GM19372 (cell line): ENCODE results near the gene LCK.

ENCODE experiments used
- ATAC-seq: cut with Tn5 transposase; IDR thresholded peaks from one replicate; pipeline ENCODE4 v1.9.1; 2021; ENCODE audit warnings: mild to moderate bottlenecking, low read depth, moderate library complexity; ENCODE audit not compliant: unreplicated experiment

Gene LCK

GRCh38 chr1:32250893-32251716 lies at the start of gene LCK:
Gene LCK, plus strand, starts transcription at chr1:32251265. Its CDS starts 23,065 bp downstream, at chr1:32274330.
- no peak for ATAC-seq

GRCh38 chr1:32204943-32205361 lies 46.1 kb upstream of the LCK start:
- no peak for ATAC-seq

- peak; percentile 56 for ATAC-seq
Measured at GRCh38 chr1:32205401-32206370, 45.4 kb upstream of the LCK start, which contains the start of gene IQCC. Gene IQCC, plus strand, starts transcription at chr1:32205671. Its CDS starts 11 bp downstream, at chr1:32205682.

- no peak for ATAC-seq
Measured at GRCh38 chr1:32208469-32208868, 42.6 kb upstream of the LCK start.

GRCh38 chr1:32208891-32209328 lies 42.2 kb upstream of the LCK start, which contains the start of gene DCDC2B:
Gene DCDC2B, plus strand, starts transcription at chr1:32209089. Its CDS starts 5 bp downstream, at chr1:32209094.
- no peak for ATAC-seq

- no peak for ATAC-seq
Measured at GRCh38 chr1:32215629-32216480, 35.2 kb upstream of the LCK start.

- no peak for ATAC-seq
Measured at GRCh38 chr1:32216566-32216965, 34.5 kb upstream of the LCK start.

GRCh38 chr1:32219022-32219421 lies 32.0 kb upstream of the LCK start:
- no peak for ATAC-seq

- no peak for ATAC-seq
Measured at GRCh38 chr1:32220746-32221580, 30.1 kb upstream of the LCK start.

- ATAC-seq, result no peak
Measured at GRCh38 chr1:32221581-32221979, 29.5 kb upstream of the LCK start.

GRCh38 chr1:32221980-32222755 lies 28.9 kb upstream of the LCK start, which contains the start of the genes EIF3I and TMEM234:
Gene EIF3I, plus strand, starts transcription at chr1:32222407. Its CDS starts 35 bp downstream, at chr1:32222442.
Gene TMEM234, minus strand, starts transcription at chr1:32222353. Its CDS starts 31 bp downstream, at chr1:32222322.
- ATAC-seq, result peak; percentile 97

GRCh38 chr1:32223683-32224082 lies 27.4 kb upstream of the LCK start:
- ATAC-seq, result no peak

- no peak for ATAC-seq
Measured at GRCh38 chr1:32224285-32224684, 26.8 kb upstream of the LCK start.

- ATAC-seq, result no peak
Measured at GRCh38 chr1:32228771-32229170, 22.3 kb upstream of the LCK start.

GRCh38 chr1:32231843-32232432 lies 19.1 kb upstream of the LCK start:
- ATAC-seq, result no peak

GRCh38 chr1:32232558-32233304 lies 18.3 kb upstream of the LCK start:
- ATAC-seq, result no peak

- no peak for ATAC-seq
Measured at GRCh38 chr1:32234792-32235191, 16.3 kb upstream of the LCK start.
